H1 (cell line): ENCODE measurements around the gene TEKTIP1. TPM values are rescaled to one million over a fixed set of nuclear protein-coding genes. Genes with fewer than 3 reads are reported as not detected.

Experiments used
- ATF2 ChIP-seq: IDR thresholded peaks from 2 replicates; pipeline ENCODE4 v1.6.1; 2012; ENCODE audit warnings: low read length, inconsistent platforms
- BCL11A ChIP-seq, 2 experiments: IDR thresholded peaks; one replicate each; pipeline ENCODE4 v1.6.1; 2011; ENCODE audit warnings: low read depth in 2 of 2, low read length in 2 of 2, mild to moderate bottlenecking in 2 of 2
- CBX5 ChIP-seq: fragments of 300-800, 300-1000 bp; sonication (generic); IDR thresholded peaks from 2 replicates; pipeline ENCODE4 v1.7.1; 2016; ENCODE audit warnings: antibody characterized with exemption, low read length, low read depth
- MAX ChIP-seq: IDR thresholded peaks from 2 replicates; pipeline ENCODE4 v1.6.1; 2012; ENCODE audit warnings: inconsistent platforms
- NRF1 ChIP-seq: IDR thresholded peaks from 2 replicates; pipeline ENCODE4 v1.6.1; 2011; ENCODE audit warnings: mild to moderate bottlenecking, low read depth, low read length, improper control_type of control experiment
- RAD21 ChIP-seq, 2 experiments: IDR thresholded peaks in 1 of 2; conservative IDR thresholded peaks in 1 of 2; 2 replicates each; pipeline ENCODE4 v1.6.1; 2011; ENCODE audit warnings: low read depth in 2 of 2, low read length in 2 of 2, improper control_type of control experiment in 1 of 2, inconsistent platforms in 1 of 2, mild to moderate bottlenecking in 1 of 2, moderate library complexity in 1 of 2
- SIN3A ChIP-seq, 2 experiments: IDR thresholded peaks in 1 of 2; conservative IDR thresholded peaks in 1 of 2; 2 replicates each; pipeline ENCODE4 v1.6.1; 2011 to 2012; ENCODE audit warnings: low read length in 2 of 2, improper control_type of control experiment in 1 of 2, low read depth in 1 of 2, mild to moderate bottlenecking in 1 of 2
- SUZ12 ChIP-seq: fragments of 200-600 bp; sonication (generic); IDR thresholded peaks from 2 replicates; pipeline ENCODE4 v1.6.1; 2012; ENCODE audit warnings: mild to moderate bottlenecking, inconsistent platforms, low read length, moderate library complexity, mixed read lengths
- TAF1 ChIP-seq: IDR thresholded peaks from 2 replicates; pipeline ENCODE4 v1.6.1; 2011; ENCODE audit warnings: mild to moderate bottlenecking, low read depth, low read length
- TCF12 ChIP-seq: IDR thresholded peaks from 2 replicates; pipeline ENCODE4 v1.6.1; 2011; ENCODE audit warnings: low read depth, mild to moderate bottlenecking, low read length
- TEAD4 ChIP-seq: IDR thresholded peaks from 2 replicates; pipeline ENCODE4 v1.6.1; 2012; ENCODE audit warnings: low read depth, low read length, inconsistent platforms, mixed read lengths
- polyA plus RNA-seq, 7 experiments: library from polyadenylated mRNA; depleted of rRNA in 3 of 7; stranded (reverse) in 5 of 7; unstranded in 2 of 7; fragments of >200 nt in 5 of 7; fragments of 200-250 nt in 2 of 7; gene quantifications; 1 replicate in 5 of 7; 2 replicates in 1 of 7; 4 replicates in 1 of 7; pipeline versions ENCODE4 v1.2.1 to v1.2.3, GENCODE V29; 2011 to 2013; ENCODE audit warnings: missing spikeins in 2 of 7, mixed read lengths in 2 of 7
- total RNA-seq: library from RNA; stranded (reverse); fragmentation: NEBNext Ultra II Directional; extraction: Animal tissue kit (Norgen Biotek cat#: 25700); gene quantifications from 2 replicates; pipeline ENCODE4 v1.2.1, GENCODE V29; 2021

The TEKTIP1 gene
- total and polyA plus RNA-seq, 2 of the 8 experiments (the other 6 are each of a cell fraction or from before 2014, with no cell fraction given): 1.1 TPM; not detected in 1

- TF ChIP-seq TEAD4 (no peak), NRF1 (no peak), TAF1 (no peak), ATF2 (no peak), SUZ12 (no peak), MAX (no peak), RAD21 (IDR thresholded peaks at IDR 0.05 in 1 of 2, conservative IDR thresholded peaks at IDR 0.05 in 1 of 2; ENCODE audit: low read depth in 2 of 2, low read length in 2 of 2) (no peak), BCL11A (IDR thresholded peaks at IDR 0.05; ENCODE audit: low read depth in 2 of 2, low read length in 2 of 2) (no peak), TCF12 (no peak), SIN3A (conservative IDR thresholded peaks at IDR 0.05 in 1 of 2, IDR thresholded peaks at IDR 0.05 in 1 of 2; ENCODE audit: low read depth in 1 of 2, low read length in 2 of 2) (no peak), CBX5 (no peak)
Observed at GRCh38 chr19:3513229-3514140, 25.5 kb upstream of the TEKTIP1 start (continued).
